Activated T-helper 1 cell treated with anti-CD3 and anti-CD28 coated beads, Interleukin-2, amount 50 U/mL, for 16 hours (primary cell): ENCODE results near the gene GZMB.
"Not testable (repeated sequence)": the region's sequence is repeated elsewhere in the genome, so short reads cannot be mapped to it uniquely, and the experiment has no call there.

ENCODE experiments used
- DNase-seq, 2 donors: peaks; one replicate each; pipeline ENCODE4 v3.0.0-alpha.2; 2020; ENCODE audit warnings: low read depth in 1 of 2, low spot score in 1 of 2

The GZMB gene

GRCh38 chr14:24634158-24634557, at the start of gene GZMB:
GZMB (minus strand) TSS chr14:24634190; CDS start chr14:24634160, 30 bp downstream.
- DNase-seq = peak in 1 of 2 donors; percentile 17

- no peak for DNase-seq
Measured at GRCh38 chr14:24681056-24681455, 47.1 kb upstream of the GZMB start.

GRCh38 chr14:24680516-24680915, 46.5 kb upstream of the GZMB start:
- no peak for DNase-seq

GRCh38 chr14:24679248-24679961, 45.4 kb upstream of the GZMB start:
- DNase-seq = no peak

- DNase-seq = peak; percentile 38 to 63
Measured at GRCh38 chr14:24678801-24679247, 44.8 kb upstream of the GZMB start.

GRCh38 chr14:24677956-24678355, 44.0 kb upstream of the GZMB start:
- no peak for DNase-seq

GRCh38 chr14:24674204-24674970, 40.4 kb upstream of the GZMB start:
- no peak for DNase-seq

- peak; percentile 18 to 52 for DNase-seq
Measured at GRCh38 chr14:24673534-24674203, 39.7 kb upstream of the GZMB start.

GRCh38 chr14:24673059-24673458, 39.1 kb upstream of the GZMB start:
- no peak for DNase-seq

- no peak for DNase-seq
Measured at GRCh38 chr14:24670594-24670993, 36.6 kb upstream of the GZMB start.

- no peak for DNase-seq
Measured at GRCh38 chr14:24669651-24670050, 35.7 kb upstream of the GZMB start.

- no peak for DNase-seq
Measured at GRCh38 chr14:24665440-24665991, 31.5 kb upstream of the GZMB start.

GRCh38 chr14:24664366-24664765, 30.4 kb upstream of the GZMB start:
- no peak for DNase-seq

- no peak for DNase-seq
Measured at GRCh38 chr14:24662753-24663152, 28.8 kb upstream of the GZMB start.

GRCh38 chr14:24659916-24660570, 26.1 kb upstream of the GZMB start:
- no peak for DNase-seq

GRCh38 chr14:24648361-24648760, 14.4 kb upstream of the GZMB start:
- not testable (repeated sequence) for DNase-seq

- DNase-seq = no peak
Measured at GRCh38 chr14:24639905-24640304, 5.9 kb upstream of the GZMB start.

- DNase-seq = no peak
Measured at GRCh38 chr14:24639270-24639669, 5.3 kb upstream of the GZMB start.

GRCh38 chr14:24633353-24633752, 637 bp downstream of the GZMB start:
- DNase-seq = no peak

- DNase-seq = no peak
Measured at GRCh38 chr14:24632761-24633160, 1.2 kb downstream of the GZMB start.

GRCh38 chr14:24632336-24632735, 1.7 kb downstream of the GZMB start:
- DNase-seq = no peak
